Measurements from ENCODE around the gene UBP1.

DNA sequence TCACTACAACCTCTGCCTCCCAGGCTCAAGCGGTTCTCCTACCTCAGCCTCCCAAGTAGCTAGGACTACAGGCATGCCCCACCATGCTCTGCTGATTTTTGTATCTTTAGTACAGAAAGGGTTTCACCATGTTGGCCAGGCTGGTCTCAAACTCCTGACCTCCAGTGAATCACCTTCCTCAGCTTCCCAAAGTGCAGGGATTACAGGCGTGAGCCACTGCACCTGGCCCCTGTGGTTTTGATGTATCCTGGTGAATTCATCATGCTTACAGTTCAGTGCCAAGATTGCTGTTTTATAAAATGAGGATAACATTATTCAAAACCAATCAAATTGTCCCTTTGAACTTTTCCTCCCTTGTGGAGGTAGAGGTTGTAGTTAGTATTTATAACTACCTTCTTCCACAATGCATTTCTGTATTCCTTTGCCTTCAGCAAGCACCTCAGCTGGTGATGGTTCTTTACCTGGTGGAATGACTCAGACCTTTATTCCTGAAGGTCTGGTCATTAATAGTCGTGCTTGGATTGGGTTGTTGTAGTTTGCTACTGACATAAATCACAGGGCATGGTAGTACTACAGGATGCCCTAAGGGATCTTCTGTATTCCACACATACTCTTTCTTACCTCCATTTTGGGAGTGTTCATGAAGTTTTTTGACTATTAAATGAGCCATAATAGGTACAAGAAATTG is 76.9 kb downstream of the UBP1 start:
- TF ChIP-seq POLR2AphosphoS5 (IDR thresholded peaks at IDR 0.05; ENCODE audit: borderline replicate concordance, low read depth, low read length) (no peak), FOXP2 (optimal IDR thresholded peaks at IDR 0.05; ENCODE audit: control extremely low read depth, extremely low read length, insufficient read depth) (no peak)

All from SK-N-MC (cell line).